ENCODE measurements around the gene ATP1A2. TPM values are rescaled to one million over a fixed set of nuclear protein-coding genes. Genes with fewer than 3 reads are reported as not detected.

The ATP1A2 gene
- total RNA-seq, 1 donor = 0.27 TPM

DNA sequence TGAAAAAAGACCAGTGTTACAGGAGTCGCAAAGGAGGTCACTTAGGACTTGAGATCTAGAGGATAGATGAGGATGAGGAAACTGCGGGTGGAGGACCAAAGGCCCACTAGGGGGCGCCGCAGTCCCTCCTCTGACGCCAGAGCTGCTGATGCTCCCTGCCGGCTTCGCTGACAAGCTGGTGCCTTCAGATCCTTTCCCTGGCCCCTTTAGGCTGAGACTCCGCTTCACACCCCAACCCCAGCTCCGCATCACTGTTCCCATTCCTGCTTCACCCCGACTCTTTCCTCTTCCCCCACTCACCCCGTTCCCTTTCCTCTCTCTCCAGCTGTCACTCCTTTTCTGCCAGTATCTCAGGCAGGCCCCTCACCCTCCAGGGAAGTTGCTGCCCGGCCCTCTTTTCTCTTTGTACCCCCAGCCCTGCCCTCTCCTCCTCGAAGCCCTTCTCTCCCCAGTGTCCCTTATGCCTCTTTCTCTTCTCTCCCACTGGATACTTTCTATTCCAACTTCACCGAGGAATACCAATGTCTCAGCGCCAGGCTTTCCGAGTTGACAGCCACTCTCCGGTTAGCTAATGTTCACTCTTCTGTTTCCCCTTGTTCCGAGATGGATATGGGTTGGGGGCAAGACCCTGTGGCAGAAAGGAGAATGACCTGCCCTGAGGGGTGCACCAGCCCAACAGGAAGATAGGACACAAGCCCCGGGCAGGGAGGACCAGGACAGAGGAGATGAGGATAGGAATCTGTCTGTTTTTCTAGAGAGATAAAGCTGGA is 29.7 kb upstream of the ATP1A2 start:
- H3K4me3 ChIP-seq (ENCODE audit: low read depth, low read length) = no peak overlapping the region
- DNase-seq (ENCODE audit: low read depth) = peak; percentile 77
- peak; percentile 89 for TF ChIP-seq CTCF (IDR thresholded peaks at IDR 0.05; ENCODE audit: insufficient read depth, low read length)

DNA sequence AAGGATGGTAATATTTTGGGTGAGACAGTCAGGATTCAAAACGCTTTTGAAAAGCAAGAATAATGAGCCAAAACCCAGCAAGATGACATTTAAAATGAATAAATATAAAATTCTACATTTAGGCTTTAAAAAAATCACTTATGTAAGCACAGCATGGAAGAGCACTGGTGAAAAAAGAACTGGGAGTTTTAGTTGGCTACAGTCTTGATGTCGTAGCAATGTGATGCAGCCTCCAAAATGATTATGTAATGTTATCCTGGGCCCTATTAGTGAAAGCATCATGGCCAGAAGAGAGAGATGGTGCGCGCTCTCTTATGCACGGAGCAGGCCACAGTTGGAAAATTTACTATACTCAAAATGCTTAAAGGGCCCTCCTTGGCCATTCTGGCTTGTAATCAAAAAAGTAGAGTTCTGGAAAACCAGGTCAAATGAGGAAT is 29.1 kb upstream of the ATP1A2 start:
- no peak overlapping the region for H3K4me3 ChIP-seq (ENCODE audit: low read depth, low read length)
- no peak for TF ChIP-seq CTCF (IDR thresholded peaks at IDR 0.05; ENCODE audit: insufficient read depth, low read length)
- DNase-seq (ENCODE audit: low read depth) = peak; percentile 34

DNA sequence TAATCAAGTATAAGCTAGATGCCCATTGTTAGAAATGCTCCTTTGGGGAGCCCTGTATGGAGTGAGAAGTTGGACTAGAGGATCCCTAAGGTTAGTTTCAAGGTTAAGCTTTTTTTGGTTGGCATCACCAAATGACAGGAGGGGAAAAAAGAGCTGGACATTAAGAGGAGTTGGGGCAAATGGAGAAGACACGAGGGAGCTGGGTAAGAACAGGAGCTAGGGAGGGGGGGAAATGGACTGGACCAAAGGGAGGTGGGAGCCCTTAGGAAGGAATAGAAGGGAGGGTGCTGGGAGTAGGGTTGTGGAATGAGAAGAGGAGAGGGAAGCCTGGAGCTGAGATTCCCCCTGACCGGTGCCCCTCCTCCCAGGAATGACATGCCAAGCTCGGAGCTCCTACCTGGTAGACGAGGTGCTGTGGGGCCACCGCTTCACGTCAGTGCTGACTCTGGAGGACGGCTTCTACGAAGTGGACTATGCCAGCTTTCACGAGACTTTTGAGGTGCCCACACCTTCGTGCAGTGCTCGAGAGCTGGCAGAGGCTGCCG is 28.4 kb upstream of the ATP1A2 start:
- DNase-seq (ENCODE audit: low read depth) = no peak
- no peak overlapping the region for H3K4me3 ChIP-seq (ENCODE audit: low read depth, low read length)
- TF ChIP-seq CTCF (IDR thresholded peaks at IDR 0.05; ENCODE audit: insufficient read depth, low read length) = no peak

DNA sequence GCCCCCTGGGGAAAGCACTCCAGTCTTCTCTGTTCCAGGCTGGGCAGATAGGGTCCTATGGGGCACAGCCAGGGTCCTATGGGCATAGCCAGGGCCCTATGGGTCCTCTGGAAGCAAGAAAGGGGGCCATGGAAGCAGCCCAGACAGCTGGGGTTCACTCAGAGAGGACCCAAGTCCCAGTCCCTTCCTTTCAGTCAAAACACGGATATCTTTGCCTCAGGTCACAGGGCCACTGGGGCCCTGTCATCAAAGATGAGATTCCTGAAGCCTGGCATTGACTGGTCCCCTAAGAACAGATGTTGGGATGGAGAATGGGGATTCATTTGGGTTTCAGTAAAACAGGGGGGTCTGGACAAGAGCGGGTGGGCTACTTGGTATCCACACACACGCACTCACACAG is 25.7 kb upstream of the ATP1A2 start:
- DNase-seq (ENCODE audit: low read depth) = no peak
- TF ChIP-seq CTCF (IDR thresholded peaks at IDR 0.05; ENCODE audit: insufficient read depth, low read length) = no peak
- no peak overlapping the region for H3K4me3 ChIP-seq (ENCODE audit: low read depth, low read length)

GRCh38 chr1:160090760-160091159 is 24.8 kb upstream of the ATP1A2 start:
- no peak overlapping the region for H3K4me3 ChIP-seq (ENCODE audit: low read depth, low read length)
- no peak for DNase-seq (ENCODE audit: low read depth)
- TF ChIP-seq CTCF (IDR thresholded peaks at IDR 0.05; ENCODE audit: insufficient read depth, low read length) = no peak

DNA sequence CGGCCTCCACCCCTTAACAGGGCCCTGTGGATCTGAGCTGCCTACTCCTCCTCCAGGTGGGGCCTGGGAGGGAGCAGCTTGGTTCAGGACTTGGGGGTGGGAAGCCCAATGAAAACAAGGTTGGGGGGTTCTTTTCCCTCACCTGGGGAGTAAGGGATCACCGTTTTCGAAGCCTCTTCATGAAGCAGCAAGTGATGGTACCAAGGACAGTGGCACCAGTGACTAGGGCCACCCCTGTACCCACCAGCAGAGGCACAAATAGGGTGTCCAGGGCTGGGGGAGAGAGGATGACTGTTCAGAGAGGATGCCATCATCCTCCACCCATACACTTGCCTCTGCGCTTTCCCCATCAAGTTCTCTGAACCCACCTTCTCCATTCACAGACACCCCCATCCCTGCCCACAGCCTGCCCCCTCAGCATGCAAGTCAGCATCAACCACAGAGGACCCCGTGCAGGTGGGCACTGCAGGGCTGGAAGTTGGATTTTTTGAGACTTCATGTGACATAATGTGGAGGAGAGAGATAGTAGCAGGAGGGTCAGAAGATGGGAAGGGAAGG is 23.8 kb upstream of the ATP1A2 start:
- H3K4me3 ChIP-seq (ENCODE audit: low read depth, low read length) = no peak overlapping the region
- no peak for TF ChIP-seq CTCF (IDR thresholded peaks at IDR 0.05; ENCODE audit: insufficient read depth, low read length)
- no peak for DNase-seq (ENCODE audit: low read depth)

All from fibroblast of the aortic adventitia (primary cell).